Upper lobe of left lung (tissue), 4 donors: ENCODE results near the gene ZIC4.

Source experiments
- CTCF ChIP-seq, 6 experiments: fragments of 450-650 bp in 4 of 6; fragments of 200-600 bp in 2 of 6; sonication (generic) in 2 of 6; IDR thresholded peaks; one replicate each; pipeline ENCODE4 v1.5.1; 2016 to 2019; ENCODE audit warnings: antibody characterized with exemption in 6 of 6
- EP300 ChIP-seq, 4 donors: sonication (generic); formaldehyde crosslinking; IDR thresholded peaks; one replicate each; pipeline ENCODE4 v1.5.1; 2017; ENCODE audit warnings: antibody characterized with exemption in 4 of 4, control low read depth in 2 of 4
- POLR2A ChIP-seq, 4 donors: fragments of 450-650 bp; IDR thresholded peaks; one replicate each; pipeline ENCODE4 v1.5.1; 2016 to 2017; ENCODE audit warnings: antibody characterized with exemption in 4 of 4, mild to moderate bottlenecking in 2 of 4
- POLR2AphosphoS5 ChIP-seq, 2 donors: sonication (generic); formaldehyde crosslinking; IDR thresholded peaks; one replicate each; pipeline ENCODE4 v1.5.1; 2017; ENCODE audit warnings: antibody characterized with exemption in 2 of 2

DNA sequence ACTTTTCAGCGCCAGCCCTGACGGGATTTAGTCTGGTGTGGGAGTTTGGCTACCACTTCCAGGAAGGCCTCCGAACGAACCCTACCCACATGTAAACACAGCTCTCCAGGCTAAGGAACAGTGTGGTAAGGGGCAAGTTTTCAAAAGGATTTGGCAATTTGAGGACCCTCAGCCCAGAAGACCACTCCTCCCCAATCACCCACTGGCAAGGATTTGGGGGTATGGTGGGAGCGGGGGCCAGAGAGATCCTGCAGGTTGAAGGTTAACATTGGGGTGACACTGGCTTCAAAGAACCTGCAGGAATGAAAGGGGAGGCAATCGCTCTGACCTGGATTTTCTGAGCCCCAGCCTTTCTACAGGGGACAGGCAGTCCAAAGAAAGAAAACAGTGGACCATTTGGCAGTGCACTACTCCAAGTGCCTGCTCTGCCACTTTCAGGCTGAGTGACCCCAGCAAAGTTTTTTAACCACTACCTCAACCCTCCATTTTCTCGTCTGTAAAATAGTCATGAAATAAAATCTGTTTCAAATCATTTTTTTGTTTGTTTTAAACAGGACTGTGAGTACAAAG lies 34.5 kb downstream of the ZIC4 start:
- TF ChIP-seq EP300 (IDR thresholded peaks at IDR 0.05), result no peak
- no peak for TF ChIP-seq CTCF (IDR thresholded peaks at IDR 0.05)
- TF ChIP-seq POLR2A (IDR thresholded peaks at IDR 0.05), result no peak
- no peak for TF ChIP-seq POLR2AphosphoS5 (IDR thresholded peaks at IDR 0.05)
